ENCODE results near the gene HCAR3. TPM values are rescaled to one million over a fixed set of nuclear protein-coding genes. Genes with fewer than 3 reads are reported as not detected.
"Not testable (repeated sequence)": the region's sequence is repeated elsewhere in the genome, so short reads cannot be mapped to it uniquely, and the experiment has no call there.

The HCAR3 gene
- under 1 TPM in 1 of 4 donors, not detected in 3; 0.14 TPM for total RNA-seq
- under 1 TPM; 0.60 to 0.69 (median 0.67) TPM for polyA plus RNA-seq

DNA sequence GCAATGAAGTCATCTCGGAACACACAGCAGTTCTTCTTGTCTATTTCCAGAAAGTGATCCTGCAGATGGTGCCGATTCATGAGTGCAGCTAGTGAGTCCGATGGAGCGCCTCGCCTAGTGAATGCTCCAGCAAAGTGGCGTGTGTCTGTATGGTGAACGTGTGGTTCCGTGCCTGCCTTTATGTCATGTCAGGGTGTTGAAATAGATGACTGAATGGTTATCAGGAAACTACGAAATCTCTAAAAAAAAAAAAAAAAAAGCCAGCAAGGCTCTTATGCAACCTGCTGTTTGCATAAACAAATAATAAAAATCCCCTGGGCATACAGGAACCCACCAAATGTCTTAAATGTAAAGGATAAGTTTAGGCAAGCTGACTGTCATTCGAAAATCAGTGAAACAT is at the start of gene HCAR3:
TSS of gene HCAR3 (minus strand) at position 154 of the 400 bp plus-strand sequence. CDS start at position 80, 74 bp downstream.
- H3K4me3 ChIP-seq; H3K4me1 ChIP-seq; H3K27ac ChIP-seq; H3K36me3 ChIP-seq; DNase-seq; H3K9me3 ChIP-seq; H3K27me3 ChIP-seq; intact Hi-C loops (cut with DNase I): not testable (repeated sequence)
- 76 to 85% methylated on average over 10 of the region's 10 CpGs for WGBS, 2 donors

GRCh38 chr12:122757568-122757967 is 41.0 kb upstream of the HCAR3 start:
- H3K4me3 ChIP-seq = no peak overlapping the region
- no peak overlapping the region for H3K27ac ChIP-seq
- H3K36me3 ChIP-seq = peaks cover 4 to 49% (median 22%) of the 10 kb centered on the region in 4 donors
- no peaks in the 10 kb centered on the region for H3K27me3 ChIP-seq
- H3K9me3 ChIP-seq = no peaks in the 10 kb centered on the region
- intact Hi-C loops (cut with DNase I) = loop anchor here (10.0 kb wide), 1 partner anchor 877 kb away; the partner anchor contains the start of genes EIF2B1 and GTF2H3
- TF ChIP-seq EP300 (IDR thresholded peaks at IDR 0.05) (no peak), CTCF (IDR thresholded peaks at IDR 0.05) (no peak), POLR2AphosphoS5 (IDR thresholded peaks at IDR 0.05) (no peak), POLR2A (IDR thresholded peaks at IDR 0.05) (no peak)
- 90 to 92% methylated on average over 1 of the region's 1 CpG for WGBS, 2 donors
- peaks cover 0 to 14% (median 10%) of the 10 kb centered on the region in 4 donors for H3K4me1 ChIP-seq
- DNase-seq = no peak

DNA sequence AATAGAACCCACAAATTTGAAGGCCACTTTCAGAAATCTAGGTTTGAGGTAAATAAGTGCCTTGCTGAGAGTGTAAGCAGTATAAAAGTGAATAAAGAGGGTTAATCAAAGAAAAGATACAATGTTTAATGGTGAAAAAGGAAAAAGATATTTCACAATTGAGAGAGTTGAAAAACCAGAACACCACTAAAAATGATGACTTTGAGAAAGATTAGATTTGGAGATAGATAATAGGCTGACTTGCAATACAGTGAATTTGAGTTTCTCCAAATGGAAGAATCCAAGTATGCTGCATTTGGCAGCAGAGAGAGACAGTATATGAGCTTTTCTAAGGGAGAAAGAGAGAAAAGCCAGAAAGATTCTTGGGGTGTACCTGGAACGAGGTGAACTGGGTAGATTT is 38.2 kb upstream of the HCAR3 start:
- TF ChIP-seq CTCF (IDR thresholded peaks at IDR 0.05) (no peak), POLR2AphosphoS5 (IDR thresholded peaks at IDR 0.05) (no peak), POLR2A (IDR thresholded peaks at IDR 0.05) (no peak), EP300 (IDR thresholded peaks at IDR 0.05) (no peak)
- peaks cover 4 to 41% (median 14%) of the 10 kb centered on the region in 4 donors for H3K36me3 ChIP-seq
- no peak for DNase-seq
- no peaks in the 10 kb centered on the region for H3K9me3 ChIP-seq
- no peaks in the 10 kb centered on the region for H3K27me3 ChIP-seq
- WGBS, 2 donors = 47 to 94% methylated on average over 1 of the region's 1 CpG
- no peak overlapping the region for H3K4me3 ChIP-seq
- peaks cover 0 to 20% (median 16%) of the 10 kb centered on the region in 4 donors for H3K4me1 ChIP-seq
- intact Hi-C loops (cut with DNase I) = loop anchor here (10.0 kb wide), 1 partner anchor 880 kb away; the partner anchor contains the start of genes EIF2B1 and GTF2H3
- no peak overlapping the region for H3K27ac ChIP-seq

DNA sequence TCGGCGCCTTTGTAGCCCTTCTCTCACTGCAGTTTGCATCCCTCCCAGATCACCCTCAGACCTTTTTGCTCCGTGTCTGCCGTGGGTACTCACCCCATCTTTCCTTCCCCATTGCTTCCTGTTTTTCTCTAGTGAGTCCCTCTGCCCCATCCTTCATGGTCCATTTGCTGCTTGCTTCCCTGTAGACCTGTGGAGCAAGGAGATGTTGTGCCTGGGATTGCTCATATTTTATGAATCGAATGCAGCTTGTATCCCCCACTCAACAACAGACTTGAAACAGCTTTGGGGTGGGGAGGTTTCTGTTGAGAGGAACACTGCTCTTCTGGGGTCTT is 36.7 kb upstream of the HCAR3 start:
- no peaks in the 10 kb centered on the region for H3K27me3 ChIP-seq
- H3K4me3 ChIP-seq = peak overlapping the region; percentile 79 to 94 (median 86)
- peak overlapping the region; percentile 79 to 89 (median 83) for H3K27ac ChIP-seq
- TF ChIP-seq POLR2A (IDR thresholded peaks at IDR 0.05) = no peak
- TF ChIP-seq CTCF (IDR thresholded peaks at IDR 0.05) = no peak
- TF ChIP-seq EP300 (IDR thresholded peaks at IDR 0.05) = no peak
- no peak for TF ChIP-seq POLR2AphosphoS5 (IDR thresholded peaks at IDR 0.05)
- no peaks in the 10 kb centered on the region for H3K9me3 ChIP-seq
- no peak for DNase-seq
- H3K4me1 ChIP-seq = peaks cover 0 to 20% (median 16%) of the 10 kb centered on the region in 4 donors
- peaks cover 4 to 27% (median 13%) of the 10 kb centered on the region in 4 donors for H3K36me3 ChIP-seq
- WGBS, 2 donors = 3 to 7% methylated on average over 5 of the region's 5 CpGs
- intact Hi-C loops (cut with DNase I) = loop anchor here (2.0 to 10.0 kb wide), 2 partner anchors 116 to 882 kb away; partner anchors contain the start of genes EIF2B1 and GTF2H3

GRCh38 chr12:122752464-122753318 is 36.1 kb upstream of the HCAR3 start, which contains the start of gene DENR:
Gene DENR, plus strand, starts transcription at chr12:122752824. Its CDS starts 878 bp downstream, at chr12:122753702.
- Histone ChIP-seq H3K4me1 (peaks cover 0 to 20% (median 16%) of the 10 kb centered on the region in 4 donors), H3K36me3 (peaks cover 4 to 21% (median 13%) of the 10 kb centered on the region in 4 donors), H3K9me3 (no peaks in the 10 kb centered on the region), H3K4me3 (peak within 1 kb of the TSS; percentile 79 to 94 (median 86)), H3K27ac (peak within 1 kb of the TSS; percentile 79 to 89 (median 83)), H3K27me3 (no peaks in the 10 kb centered on the region)
- peak in 3 of 4 experiments; percentile 35 to 47 (median 46) for TF ChIP-seq CTCF (IDR thresholded peaks at IDR 0.05)
- peak; percentile 77 to 95 (median 87) for TF ChIP-seq POLR2AphosphoS5 (IDR thresholded peaks at IDR 0.05)
- peak; percentile 37 to 82 for TF ChIP-seq POLR2A (IDR thresholded peaks at IDR 0.05)
- TF ChIP-seq EP300 (IDR thresholded peaks at IDR 0.05) = peak in 1 of 4 donors; percentile 78
- 0 to 1% methylated on average over 73 of the region's 73 CpGs for WGBS, 2 donors
- intact Hi-C loops (cut with DNase I) = loop anchor here (1.0 to 10.0 kb wide), 3 partner anchors 116 to 882 kb away; partner anchors contain the start of genes EIF2B1, GTF2H3 and KNTC1
- peak; percentile 99 for DNase-seq

DNA sequence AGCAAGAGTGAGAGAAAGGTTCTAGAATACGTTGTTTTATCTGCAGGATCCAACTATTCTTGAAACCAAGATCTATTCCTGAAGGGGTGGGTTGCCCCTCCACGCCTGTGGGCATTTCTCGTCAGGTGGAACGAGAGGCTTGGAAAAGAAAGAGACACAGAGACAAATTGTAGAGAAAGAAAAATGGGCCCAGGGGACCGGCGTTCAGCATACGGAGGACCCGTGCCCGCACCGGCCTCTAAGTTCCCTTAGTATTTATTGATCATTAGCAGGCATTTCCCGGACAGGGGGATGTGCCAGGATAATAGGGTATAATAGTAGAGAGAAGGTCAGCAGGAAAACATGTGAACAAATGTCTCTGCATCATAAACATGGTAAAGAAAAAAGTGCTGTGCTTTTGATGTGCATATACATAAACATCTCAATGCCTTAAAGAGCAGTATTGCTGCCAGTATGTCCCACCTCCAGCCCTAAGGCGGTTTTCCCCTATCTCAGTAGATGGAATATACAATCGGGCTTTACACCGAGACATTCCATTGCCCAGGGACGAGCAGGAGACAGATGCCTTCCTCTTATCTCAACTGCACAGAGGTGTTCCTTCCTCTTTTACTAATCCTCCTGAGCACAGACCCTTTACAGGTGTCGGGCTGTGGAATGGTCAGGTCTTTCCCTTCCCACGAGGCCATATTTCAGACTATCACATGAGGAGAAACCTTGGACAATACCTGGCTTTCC is 34.3 kb upstream of the HCAR3 start:
- intact Hi-C loops (cut with DNase I) = loop anchor here (10.0 kb wide), 1 partner anchor 884 kb away; the partner anchor contains the start of genes EIF2B1 and GTF2H3
- not testable (repeated sequence) for H3K4me3 ChIP-seq, H3K27me3 ChIP-seq

More for the DNA sequence above, 34.3 kb upstream of the HCAR3 start:
- DNase-seq, H3K9me3 ChIP-seq, H3K36me3 ChIP-seq, H3K27ac ChIP-seq: not testable (repeated sequence)
- 78 to 85% methylated on average over 17 of the region's 17 CpGs for WGBS, 2 donors
- H3K4me1 ChIP-seq = peaks cover 0 to 20% (median 16%) of the 10 kb centered on the region in 4 donors

Data from sigmoid colon (tissue), 7 donors.